Psoas muscle (tissue), 8 donors: ENCODE results near the gene LHPP. TPM values are rescaled to one million over a fixed set of nuclear protein-coding genes. Genes with fewer than 3 reads are reported as not detected.

Experiments
- ATAC-seq, 4 donors: fragments of 200-7000 bp; cut with Tn5 transposase; one replicate each; pipeline ENCODE4 v1.9.1; 2020; ENCODE audit warnings: moderate library complexity in 3 of 4, mild to moderate bottlenecking in 2 of 4
- DNase-seq, 2 donors: peaks; one replicate each; pipeline ENCODE4 v3.0.0-alpha.2; 2020
- H3K27ac ChIP-seq: fragments of 200-600 bp; one replicate; pipeline ENCODE4 v1.8.0; 2022
- H3K27me3 ChIP-seq, 3 donors: fragments of 200-600 bp in 1 of 3; one replicate each; pipeline versions ENCODE4 v1.6.1 to v1.8.0; 2013 to 2022; ENCODE audit warnings: low read length in 2 of 3, mild to moderate bottlenecking in 2 of 3, moderate library complexity in 1 of 3; ENCODE audit not compliant: insufficient read depth in 3 of 3
- H3K36me3 ChIP-seq, 2 donors: fragments of 200-600 bp in 1 of 2; one replicate each; pipeline versions ENCODE4 v1.6.1 to v1.8.0; 2013 to 2022; ENCODE audit warnings: low read depth in 1 of 2, mild to moderate bottlenecking in 1 of 2, moderate library complexity in 1 of 2; ENCODE audit not compliant: insufficient read depth in 1 of 2
- H3K4me1 ChIP-seq: fragments of 200-600 bp; one replicate; pipeline ENCODE4 v1.8.0; 2022
- H3K4me3 ChIP-seq: fragments of 200-600 bp; one replicate; pipeline ENCODE4 v1.8.0; 2022; ENCODE audit warnings: mild to moderate bottlenecking
- H3K9me3 ChIP-seq: fragments of 200-600 bp; one replicate; pipeline ENCODE4 v1.8.0; 2022
- WGBS, 3 donors: extraction: QIAGEN DNeasy Blood & Tissue Kit; methylation state at CpG; one replicate each; pipeline versions ENCODE4 v1.1.6 to v1.1.7; 2013; 5-methylcytosine and 5-hydroxymethylcytosine counted together
- intact Hi-C, 2 donors: fragments of 100-400 bp; cut with DNase I; formaldehyde crosslinking; loops; one replicate each; pipeline versions ENCODE4 v1.11.0 to v1.14.2; 2022
- polyA plus RNA-seq, 3 donors: library from polyadenylated mRNA; stranded (reverse); fragments of 200-250 nt; gene quantifications; one replicate each; pipeline ENCODE4 v1.2.3, GENCODE V29; 2013
- total RNA-seq, 4 donors: library from RNA; stranded (reverse); fragmentation: NEBNext Ultra II Directional in 2 of 4; extraction: Animal tissue kit (Norgen Biotek cat#: 25700) in 2 of 4; gene quantifications; one replicate each; pipeline versions ENCODE4 v1.2.1 to v1.2.4, GENCODE V29; 2021 to 2023
- TF ChIP-seq, protein P1 (sequence below): fragments of 200-600 bp; IDR thresholded peaks from one replicate; pipeline ENCODE4 v1.8.0; 2022; ENCODE audit warnings: antibody characterized with exemption
- donor health status: healthy with polysubstance abuse.
- donor health status: DM: no; HTN: no; CAD: no; lungs with moderate emphysema.
- donor health status: Bipolar disorder and iron deficiency.
- donor health status: healthy.
- donor health status: DM: yes; HTN: yes; CAD: no.
- donor health status: DM: no; HTN: no; CAD: no.
- donor health status: DM: no; HTN: no; CAD: no.
- donor health status: DM: yes; HTN: yes; CAD: no.

LHPP gene
- total and polyA plus RNA-seq, 7 donors, result 4.7 to 12.8 (median 6.1) TPM

DNA sequence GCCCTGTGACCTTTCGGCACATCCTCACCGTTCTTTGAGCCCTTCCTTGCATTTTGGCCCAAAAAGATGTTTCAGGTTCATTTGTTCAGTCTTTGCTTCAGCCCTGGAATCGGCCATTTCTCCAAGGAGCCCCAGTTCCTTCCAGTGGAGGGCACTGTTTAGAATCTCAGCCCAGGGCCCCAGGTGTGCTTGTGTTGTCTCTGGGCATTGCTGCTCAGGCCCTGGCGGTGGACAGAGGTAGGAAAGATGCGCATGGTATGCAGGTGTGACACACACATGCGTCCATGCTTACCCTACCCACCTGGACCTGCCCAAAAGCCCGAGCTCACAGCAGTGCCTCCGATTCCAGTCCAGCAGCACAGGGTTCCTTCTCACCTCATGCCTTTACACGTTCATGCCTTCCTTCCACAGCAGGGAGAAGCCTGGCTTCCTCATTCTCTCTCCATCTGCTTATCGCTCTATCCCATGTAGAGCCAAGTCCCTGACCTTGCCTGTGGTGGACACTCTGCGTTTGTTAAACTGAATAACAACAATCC lies 70.6 kb downstream of the LHPP start:
- no peaks in the 10 kb centered on the region for H3K36me3 ChIP-seq
- intact Hi-C loops, result loop anchor here (5.0 kb wide), 3 partner anchors 35 to 220 kb away; no protein-coding TSS in a partner anchor
- no peaks in the 10 kb centered on the region for H3K9me3 ChIP-seq
- no peak overlapping the region for H3K4me3 ChIP-seq
- H3K27ac ChIP-seq, result no peak overlapping the region
- peak; percentile 5 to 23 for DNase-seq
- WGBS, 3 donors, result 83 to 85% (median 84%) methylated on average over 11 of the region's 11 CpGs
- TF ChIP-seq, protein P1, sequence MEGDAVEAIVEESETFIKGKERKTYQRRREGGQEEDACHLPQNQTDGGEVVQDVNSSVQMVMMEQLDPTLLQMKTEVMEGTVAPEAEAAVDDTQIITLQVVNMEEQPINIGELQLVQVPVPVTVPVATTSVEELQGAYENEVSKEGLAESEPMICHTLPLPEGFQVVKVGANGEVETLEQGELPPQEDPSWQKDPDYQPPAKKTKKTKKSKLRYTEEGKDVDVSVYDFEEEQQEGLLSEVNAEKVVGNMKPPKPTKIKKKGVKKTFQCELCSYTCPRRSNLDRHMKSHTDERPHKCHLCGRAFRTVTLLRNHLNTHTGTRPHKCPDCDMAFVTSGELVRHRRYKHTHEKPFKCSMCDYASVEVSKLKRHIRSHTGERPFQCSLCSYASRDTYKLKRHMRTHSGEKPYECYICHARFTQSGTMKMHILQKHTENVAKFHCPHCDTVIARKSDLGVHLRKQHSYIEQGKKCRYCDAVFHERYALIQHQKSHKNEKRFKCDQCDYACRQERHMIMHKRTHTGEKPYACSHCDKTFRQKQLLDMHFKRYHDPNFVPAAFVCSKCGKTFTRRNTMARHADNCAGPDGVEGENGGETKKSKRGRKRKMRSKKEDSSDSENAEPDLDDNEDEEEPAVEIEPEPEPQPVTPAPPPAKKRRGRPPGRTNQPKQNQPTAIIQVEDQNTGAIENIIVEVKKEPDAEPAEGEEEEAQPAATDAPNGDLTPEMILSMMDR, result no peak
- H3K27me3 ChIP-seq, result no peaks in the 10 kb centered on the region
- no peak for ATAC-seq
- no peaks in the 10 kb centered on the region for H3K4me1 ChIP-seq

DNA sequence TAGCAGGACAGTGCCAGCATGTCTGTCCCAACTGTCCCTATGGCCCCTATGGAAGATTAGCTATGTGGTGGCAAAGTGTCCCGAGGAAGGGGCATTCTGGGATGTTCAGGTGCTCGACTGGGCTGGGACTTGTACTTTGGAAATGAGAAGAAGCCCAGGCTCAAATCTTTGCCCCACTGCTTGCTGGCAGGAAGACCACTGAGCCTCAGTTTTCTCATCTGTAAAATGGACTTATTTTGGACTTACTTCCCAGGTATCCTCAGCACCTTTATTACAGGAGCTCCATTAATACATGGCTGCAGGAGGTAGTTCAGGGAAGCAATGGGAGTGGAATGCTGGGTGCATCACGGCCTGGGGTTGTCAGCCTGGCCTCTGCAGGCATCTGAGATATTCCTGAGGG lies 71.2 kb downstream of the LHPP start:
- TF ChIP-seq, protein P1, result no peak
- peak in 1 of 2 donors; percentile 38 for DNase-seq
- H3K4me3 ChIP-seq, result no peak overlapping the region
- H3K9me3 ChIP-seq, result no peaks in the 10 kb centered on the region
- no peak for ATAC-seq
- H3K27me3 ChIP-seq, result no peaks in the 10 kb centered on the region
- H3K4me1 ChIP-seq, result no peaks in the 10 kb centered on the region
- intact Hi-C loops, result loop anchor here (5.0 kb wide), 3 partner anchors 35 to 220 kb away; no protein-coding TSS in a partner anchor
- no peak overlapping the region for H3K27ac ChIP-seq
- WGBS, 3 donors, result 82 to 92% (median 83%) methylated on average over 3 of the region's 3 CpGs
- H3K36me3 ChIP-seq, result no peaks in the 10 kb centered on the region

DNA sequence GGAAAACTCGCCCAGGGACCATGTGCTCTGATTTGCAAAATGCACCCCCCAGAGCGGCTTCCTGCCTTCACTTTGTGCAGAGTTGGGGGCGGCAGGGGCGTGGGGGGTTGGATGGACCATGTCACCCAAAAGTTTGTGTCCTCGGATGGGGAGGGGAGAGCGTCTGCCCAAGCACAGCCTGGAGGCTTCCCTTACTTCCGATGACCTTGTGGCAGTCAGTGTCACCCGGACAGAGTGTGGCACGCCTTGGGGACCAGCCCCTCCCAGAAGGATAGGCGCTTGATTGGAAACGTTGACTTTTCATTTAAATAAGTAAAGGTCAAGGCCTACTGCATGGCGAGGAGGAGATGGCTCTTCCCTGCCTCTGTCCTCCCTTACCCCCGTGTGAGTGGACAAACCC lies 71.6 kb downstream of the LHPP start:
- H3K9me3 ChIP-seq, result no peaks in the 10 kb centered on the region
- no peaks in the 10 kb centered on the region for H3K4me1 ChIP-seq
- H3K27ac ChIP-seq, result no peak overlapping the region
- intact Hi-C loops, result loop anchor here (5.0 kb wide), 3 partner anchors 34 to 219 kb away; no protein-coding TSS in a partner anchor
- WGBS, 3 donors, result 92 to 95% (median 93%) methylated on average over 13 of the region's 13 CpGs
- DNase-seq (peak in 1 of 2 donors; percentile 39), ATAC-seq (no peak)
- H3K4me3 ChIP-seq, result no peak overlapping the region
- no peaks in the 10 kb centered on the region for H3K27me3 ChIP-seq
- H3K36me3 ChIP-seq, result no peaks in the 10 kb centered on the region
- TF ChIP-seq, protein P1, result no peak

DNA sequence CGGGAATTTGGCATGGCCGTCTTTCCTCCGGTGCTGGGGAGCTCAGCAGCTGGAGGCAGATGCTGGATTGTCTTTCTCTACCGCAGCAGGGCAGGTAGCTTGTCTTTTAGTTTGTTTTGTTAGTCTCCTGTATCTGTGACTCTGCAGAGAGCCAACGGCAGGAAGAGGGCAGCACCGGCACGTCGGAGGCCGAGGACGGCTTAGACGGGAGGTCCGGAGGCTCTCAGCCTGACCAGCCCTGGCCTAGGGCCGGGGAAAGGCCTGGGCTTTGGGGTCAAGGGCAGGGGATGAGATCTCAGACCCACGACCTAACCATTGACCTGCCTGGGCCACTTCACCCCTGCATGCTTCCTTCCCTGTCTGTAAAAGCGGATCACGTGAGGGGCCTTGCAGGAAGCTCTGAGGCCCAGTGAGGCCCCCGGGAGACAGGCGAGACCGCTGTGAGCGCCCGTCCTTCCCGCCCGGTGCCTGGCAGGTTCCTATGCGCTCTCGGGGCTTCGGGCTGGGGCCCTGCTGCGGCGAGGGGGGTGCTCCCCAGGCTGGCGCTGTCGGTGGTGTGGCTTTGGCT lies 72.7 kb downstream of the LHPP start:
- intact Hi-C loops, result loop anchor here (5.0 kb wide), 3 partner anchors 33 to 218 kb away; no protein-coding TSS in a partner anchor
- ATAC-seq (peak in 1 of 4 donors; percentile 54), DNase-seq (peak in 1 of 2 donors; percentile 74)
- no peaks in the 10 kb centered on the region for H3K9me3 ChIP-seq
- TF ChIP-seq, protein P1, result peak; percentile 27
- H3K27me3 ChIP-seq, result no peaks in the 10 kb centered on the region
- H3K27ac ChIP-seq, result no peak overlapping the region
- H3K4me3 ChIP-seq, result no peak overlapping the region
- H3K4me1 ChIP-seq, result no peaks in the 10 kb centered on the region
- H3K36me3 ChIP-seq, result no peaks in the 10 kb centered on the region
- 61 to 67% (median 63%) methylated on average over 30 of the region's 30 CpGs for WGBS, 3 donors
